GM18951 (cell line): Measurements from ENCODE around the gene BLOC1S1.

ENCODE experiments used
- POLR2A ChIP-seq: IDR thresholded peaks from 4 replicates; pipeline ENCODE4 v1.6.1; 2011; ENCODE audit warnings: mild to moderate bottlenecking; ENCODE audit not compliant: insufficient read length, insufficient read depth; ENCODE audit errors: extremely low read depth
- in situ Hi-C: fragments of 300-500 bp; cut with MboI; formaldehyde crosslinking; loops from one replicate; pipeline ENCODE4 v1.12.0; 2022; ENCODE audit warnings: low sequenced_read_pairs, mixed read lengths, inconsistent platforms; ENCODE audit not compliant: unreplicated experiment

BLOC1S1 gene

DNA sequence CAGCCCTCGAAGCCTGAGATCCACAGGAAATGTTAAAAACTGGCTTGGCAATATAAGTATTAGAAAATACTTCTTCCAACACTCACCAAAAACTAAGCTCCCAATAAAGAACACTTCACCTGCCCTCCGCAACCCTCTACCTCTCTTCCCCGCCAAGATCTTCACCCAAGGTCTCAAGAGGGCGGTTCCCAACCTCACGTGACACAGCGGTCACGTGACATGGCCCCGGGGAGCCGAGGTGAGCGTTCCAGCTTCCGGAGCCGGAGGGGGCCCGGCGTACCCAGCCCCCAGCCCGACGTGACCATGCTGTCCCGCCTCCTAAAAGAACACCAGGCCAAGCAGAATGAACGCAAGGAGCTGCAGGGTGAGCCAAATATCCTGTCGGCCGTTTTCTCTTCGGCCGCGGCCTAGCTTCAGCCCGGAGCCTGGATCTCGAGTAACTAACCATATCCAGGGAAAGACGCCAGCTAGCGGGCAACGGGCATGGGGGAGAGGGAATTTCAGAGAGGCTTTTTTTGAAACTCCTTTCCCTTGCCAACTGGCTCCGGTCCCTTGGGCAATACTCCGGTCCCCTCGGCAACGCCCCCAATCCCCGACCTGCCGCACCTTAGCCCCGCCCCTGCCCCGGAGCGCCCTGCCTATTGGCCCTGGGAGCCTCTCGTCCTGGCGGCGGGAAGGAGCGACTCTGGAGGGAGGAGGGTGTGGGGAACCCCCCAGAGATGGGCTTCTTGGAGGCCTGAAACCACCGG, at the start of gene BLOC1S1:
BLOC1S1 (plus strand) TSS at position 214 of the 749 bp plus-strand sequence; CDS start at position 220, 6 bp downstream.
- in situ Hi-C loops: no loop called here
- TF ChIP-seq POLR2A: peak; percentile 66

DNA sequence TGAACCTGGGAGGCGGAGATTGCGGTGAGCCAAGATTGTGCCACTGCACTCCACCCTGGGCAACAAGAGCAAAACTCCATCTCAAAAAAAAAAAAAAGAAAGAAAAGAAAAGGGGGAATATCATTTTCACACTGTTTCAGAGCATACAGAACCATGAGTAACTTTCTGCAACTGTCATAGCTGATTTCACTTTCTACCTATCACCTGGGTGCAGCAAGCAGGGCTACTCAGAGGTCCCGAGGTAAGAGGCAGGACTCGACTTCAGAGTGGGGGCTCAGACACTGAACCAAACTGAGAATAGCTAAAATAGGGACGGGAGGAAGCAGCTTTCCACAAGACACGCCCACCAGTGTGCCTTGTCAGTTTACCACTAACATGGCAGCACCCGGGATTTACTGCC, 49.3 kb upstream of the BLOC1S1 start:
- TF ChIP-seq POLR2A: no peak
- in situ Hi-C loops: no loop called here

DNA sequence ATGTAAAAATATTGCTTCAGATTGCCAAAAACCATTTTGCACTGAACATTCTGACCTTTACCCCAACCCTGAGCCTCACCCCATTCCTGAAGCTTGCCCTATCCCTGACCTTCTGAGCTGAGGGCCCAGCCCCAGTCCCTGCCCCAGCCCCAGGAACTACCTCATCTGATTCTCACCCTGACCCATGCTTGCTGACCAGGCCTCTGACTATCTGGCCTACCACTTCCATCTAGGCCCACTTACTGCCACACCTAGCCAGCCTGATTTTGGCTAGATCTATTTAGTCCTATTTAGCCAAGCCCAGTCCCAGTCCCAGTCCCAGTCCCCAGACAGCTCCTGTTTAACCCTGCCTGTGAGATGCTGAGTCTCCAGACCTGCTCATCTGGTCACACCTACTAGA, 45.6 kb upstream of the BLOC1S1 start:
- in situ Hi-C loops: no loop called here

DNA sequence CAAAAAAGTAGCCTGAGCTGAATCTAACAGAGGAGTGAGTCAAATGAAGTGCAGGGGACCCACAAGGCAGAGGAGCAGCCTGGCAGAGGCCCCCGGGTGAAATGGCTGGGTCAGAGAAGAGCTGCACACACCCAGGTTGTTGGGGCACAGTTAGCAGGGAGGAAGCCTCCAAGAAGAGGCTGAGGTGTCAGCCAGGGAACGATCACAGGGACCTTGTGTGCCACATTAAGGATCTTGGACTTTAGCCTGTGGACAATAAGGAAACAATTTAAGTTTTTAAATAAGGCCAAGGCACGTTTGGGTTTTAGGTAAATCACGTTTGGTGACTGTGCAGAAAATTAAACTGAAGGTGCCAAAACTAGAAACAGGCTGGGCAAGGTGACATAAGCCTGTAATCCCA, 44.1 kb upstream of the BLOC1S1 start:
- TF ChIP-seq POLR2A: no peak
- in situ Hi-C loops: no loop called here

More for the DNA sequence above, 45.6 kb upstream of the BLOC1S1 start:
- TF ChIP-seq POLR2A: no peak

DNA sequence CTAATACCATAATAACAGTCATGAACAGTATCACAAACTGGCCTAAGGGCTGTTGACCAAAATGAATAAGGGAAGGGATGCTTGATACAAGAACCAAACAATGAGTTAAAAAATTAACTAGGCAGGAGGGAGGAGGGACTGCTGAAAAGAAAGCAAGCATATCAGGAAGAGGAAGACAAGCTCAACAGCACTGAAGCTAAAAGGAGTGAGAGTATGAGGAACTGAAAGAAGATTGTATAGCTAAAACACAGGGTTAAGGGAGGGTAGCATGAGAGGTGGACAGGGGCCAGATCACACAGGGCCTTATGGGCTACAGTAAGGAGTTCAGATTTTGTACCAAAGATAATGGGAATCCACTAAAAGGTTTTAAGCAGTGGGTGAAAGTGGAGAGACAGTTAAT, 42.2 kb upstream of the BLOC1S1 start:
- TF ChIP-seq POLR2A: peak; percentile 25
- in situ Hi-C loops: no loop called here

DNA sequence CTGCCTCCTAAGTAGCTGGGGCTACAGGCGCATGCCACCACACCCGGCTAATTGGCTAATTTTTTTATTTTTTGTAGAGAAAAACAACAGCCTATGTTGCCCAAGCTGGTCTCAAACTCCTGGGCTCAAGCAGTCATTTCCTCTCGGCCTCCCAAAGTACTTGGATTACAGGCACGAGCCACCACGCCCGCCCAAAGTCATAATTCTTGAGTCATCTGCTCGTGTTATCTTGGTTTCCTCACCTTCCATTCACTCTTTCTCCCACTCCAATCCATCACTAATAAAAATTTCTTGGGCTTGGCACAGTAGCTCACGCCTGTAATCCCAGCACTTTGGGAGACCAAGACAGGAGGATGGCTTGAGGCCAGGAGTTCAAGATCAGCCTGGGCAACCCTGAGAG, 40.2 kb upstream of the BLOC1S1 start:
- TF ChIP-seq POLR2A: no peak
- in situ Hi-C loops: no loop called here

DNA sequence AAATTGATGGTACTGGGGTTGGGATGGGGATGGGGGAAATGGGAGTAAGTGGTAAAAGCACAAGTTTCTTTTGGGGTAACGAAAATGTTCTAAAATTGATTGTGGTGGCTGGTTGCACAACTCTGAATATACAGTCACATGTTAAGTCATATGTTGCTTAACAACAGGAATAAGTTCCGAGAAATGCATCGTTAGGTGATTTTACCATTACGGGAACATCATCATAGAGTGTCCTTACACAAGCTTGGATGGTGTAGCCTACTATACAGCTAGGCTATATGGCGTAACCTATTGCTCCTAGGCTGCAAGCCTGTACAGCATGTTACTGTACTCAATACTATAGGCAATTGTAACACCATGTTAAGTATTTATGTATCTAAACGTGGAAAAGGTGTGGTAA, 39.1 kb upstream of the BLOC1S1 start:
- in situ Hi-C loops: no loop called here
- TF ChIP-seq POLR2A: no peak

DNA sequence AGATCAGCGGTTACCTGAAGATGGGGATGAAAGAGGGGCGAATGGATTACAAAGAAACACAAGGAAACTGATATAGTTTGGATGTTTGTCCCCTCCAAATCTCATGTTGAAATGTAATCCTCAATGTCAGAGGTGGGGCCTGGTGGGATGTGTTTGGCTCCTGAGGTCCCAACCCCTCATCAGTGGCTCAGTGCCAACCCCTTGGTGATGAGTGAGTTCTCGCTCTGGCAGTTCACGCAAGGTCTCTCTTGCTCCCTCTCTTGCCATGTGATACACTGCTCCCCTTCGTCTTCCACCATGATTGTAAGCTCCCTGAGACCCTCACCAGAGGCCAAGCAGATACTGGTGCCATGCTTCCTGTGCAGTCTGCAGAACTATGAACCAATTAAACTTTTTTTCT, 36.2 kb upstream of the BLOC1S1 start:
- in situ Hi-C loops: no loop called here
- no peak for TF ChIP-seq POLR2A

DNA sequence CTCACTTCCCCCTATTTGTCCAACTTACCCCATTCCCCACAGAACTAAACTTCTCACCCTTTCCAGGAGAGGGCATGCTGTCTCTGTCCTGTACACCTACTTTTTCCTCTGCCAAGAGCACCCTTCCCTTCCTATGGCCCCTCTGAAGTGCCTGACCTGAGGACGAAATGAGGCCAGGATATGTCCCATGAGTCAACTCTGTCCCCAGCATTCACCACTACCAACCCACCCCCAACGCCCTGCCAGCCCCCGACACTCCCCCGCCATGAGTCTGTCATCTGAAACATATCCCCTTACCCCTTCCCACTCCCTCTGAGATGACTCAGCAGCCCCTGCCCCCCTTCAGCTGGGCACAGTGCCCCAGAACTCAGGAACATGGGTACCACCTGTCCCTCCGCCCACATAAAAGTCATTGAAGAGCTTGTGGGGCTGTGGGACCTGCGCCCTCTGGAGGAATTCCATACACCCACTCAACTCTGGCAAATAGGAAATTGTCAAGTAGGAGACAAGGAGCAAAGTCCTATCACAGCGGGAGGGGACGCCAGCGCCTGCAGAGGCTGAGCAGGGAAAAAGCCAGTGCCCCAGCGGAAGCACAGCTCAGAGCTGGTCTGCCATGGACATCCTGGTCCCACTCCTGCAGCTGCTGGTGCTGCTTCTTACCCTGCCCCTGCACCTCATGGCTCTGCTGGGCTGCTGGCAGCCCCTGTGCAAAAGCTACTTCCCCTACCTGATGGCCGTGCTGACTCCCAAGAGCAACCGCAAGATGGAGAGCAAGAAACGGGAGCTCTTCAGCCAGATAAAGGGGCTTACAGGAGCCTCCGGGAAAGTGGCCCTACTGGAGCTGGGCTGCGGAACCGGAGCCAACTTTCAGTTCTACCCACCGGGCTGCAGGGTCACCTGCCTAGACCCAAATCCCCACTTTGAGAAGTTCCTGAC, 34.4 kb upstream of the BLOC1S1 start:
- in situ Hi-C loops: no loop called here
- TF ChIP-seq POLR2A: no peak

DNA sequence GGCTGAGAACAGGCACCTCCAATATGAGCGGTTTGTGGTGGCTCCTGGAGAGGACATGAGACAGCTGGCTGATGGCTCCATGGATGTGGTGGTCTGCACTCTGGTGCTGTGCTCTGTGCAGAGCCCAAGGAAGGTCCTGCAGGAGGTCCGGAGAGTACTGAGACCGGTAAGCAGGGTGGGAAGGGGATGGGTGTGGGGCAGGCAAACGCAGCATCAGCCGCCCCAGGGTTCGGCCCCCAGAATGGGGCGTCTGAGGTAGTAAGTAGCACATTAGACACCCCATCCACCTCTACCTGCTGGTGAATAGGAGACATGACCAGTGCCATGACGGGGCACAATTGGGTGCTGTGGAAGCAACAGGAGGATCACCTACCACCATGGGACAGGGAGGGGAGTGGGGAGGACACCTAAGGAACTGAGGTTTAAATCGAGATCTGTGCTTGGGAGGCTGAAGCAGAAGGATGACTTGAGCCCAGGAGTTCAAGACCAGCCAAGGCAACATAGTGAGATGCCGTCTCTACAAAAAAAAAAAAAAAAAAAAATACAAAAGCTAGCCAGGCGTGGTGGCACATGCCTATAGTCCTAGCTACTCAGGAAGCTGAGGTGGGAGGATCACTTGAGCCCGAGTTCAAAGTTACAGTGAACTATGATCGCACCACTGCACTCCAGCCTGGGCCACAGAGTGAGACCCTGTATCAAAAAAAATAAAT, 33.6 kb upstream of the BLOC1S1 start:
- no peak for TF ChIP-seq POLR2A
- in situ Hi-C loops: no loop called here

DNA sequence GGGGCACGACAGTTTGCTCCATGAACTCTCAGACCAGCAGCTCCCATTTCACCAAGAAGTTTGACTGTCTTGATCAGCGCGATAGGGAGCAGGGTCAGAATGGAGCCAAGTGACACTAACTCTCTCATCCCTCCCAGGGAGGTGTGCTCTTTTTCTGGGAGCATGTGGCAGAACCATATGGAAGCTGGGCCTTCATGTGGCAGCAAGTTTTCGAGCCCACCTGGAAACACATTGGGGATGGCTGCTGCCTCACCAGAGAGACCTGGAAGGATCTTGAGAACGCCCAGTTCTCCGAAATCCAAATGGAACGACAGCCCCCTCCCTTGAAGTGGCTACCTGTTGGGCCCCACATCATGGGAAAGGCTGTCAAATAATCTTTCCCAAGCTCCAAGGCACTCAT, 32.2 kb upstream of the BLOC1S1 start:
- TF ChIP-seq POLR2A: no peak
- in situ Hi-C loops: no loop called here

DNA sequence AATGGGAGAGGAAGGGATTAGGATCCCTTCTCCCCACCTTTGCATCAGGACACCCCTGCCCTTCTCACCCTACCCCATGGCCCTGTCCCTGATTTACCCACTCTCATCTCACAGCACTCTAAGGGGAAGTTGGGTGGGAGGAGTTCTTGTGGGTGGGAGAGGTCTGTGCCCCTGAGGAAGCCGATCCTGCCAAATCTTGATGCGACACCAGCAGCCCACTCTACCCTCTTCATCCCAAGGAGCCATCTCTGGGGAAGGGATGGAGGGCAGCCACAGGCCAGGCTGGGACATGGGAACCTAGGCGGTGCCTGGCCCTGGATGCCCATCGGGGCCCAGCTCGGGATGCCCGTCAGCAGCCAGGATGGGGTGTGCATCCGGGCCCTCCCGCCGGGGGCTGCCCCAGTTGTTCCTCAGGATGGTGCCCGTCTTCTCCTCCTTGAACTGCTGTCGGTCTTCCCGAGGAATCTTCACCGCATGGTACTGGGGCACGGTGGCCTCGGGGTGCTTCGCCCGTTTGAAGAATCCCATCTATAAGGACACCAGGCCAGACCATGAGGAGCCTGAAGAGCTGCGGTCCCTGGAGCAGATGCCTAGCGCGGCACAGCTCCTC, 31.0 kb upstream of the BLOC1S1 start:
- in situ Hi-C loops: no loop called here
- TF ChIP-seq POLR2A: no peak

DNA sequence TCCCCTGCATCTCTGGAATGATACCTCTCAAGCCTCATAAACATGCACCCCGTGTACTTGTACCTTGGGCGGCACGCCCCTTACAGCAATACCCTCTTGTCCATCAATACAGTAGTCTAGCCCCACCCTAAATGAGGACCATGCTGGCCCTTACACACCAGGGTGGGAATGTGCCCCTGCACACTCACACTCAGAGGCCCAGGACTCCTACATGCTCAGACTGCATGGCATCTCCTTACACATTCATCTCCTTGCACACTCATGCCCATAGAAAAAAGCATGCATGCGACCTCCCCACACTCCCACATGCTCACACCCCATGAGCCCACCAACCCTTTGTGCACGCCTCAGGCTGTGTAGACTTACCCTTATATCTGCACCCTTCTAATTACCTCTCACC, 30.2 kb upstream of the BLOC1S1 start:
- TF ChIP-seq POLR2A: no peak
- in situ Hi-C loops: no loop called here
